Renal cortex interstitium (tissue), 11 donors: ENCODE results near the gene DHX35. TPM values are rescaled to one million over a fixed set of nuclear protein-coding genes. Genes with fewer than 3 reads are reported as not detected.
A peak's percentile ranks its signal among the peaks of the same experiment; 100 is the strongest.

ENCODE experiments used
- DNase-seq, 11 donors: peaks; one replicate each; pipeline ENCODE4 v3.0.0-alpha.2; 2013; ENCODE audit warnings: low read depth in 9 of 11, low spot score in 4 of 11; ENCODE audit errors: extremely low read depth in 1 of 11
- polyA plus RNA-seq, 3 donors: library from polyadenylated mRNA; unstranded; fragments of 120-200 nt; gene quantifications; one replicate each; pipeline ENCODE4 v1.2.1, GENCODE V29; 2013; ENCODE audit not compliant: insufficient read length in 3 of 3

DHX35 gene
- polyA plus RNA-seq, 3 donors: 15.8 to 17.2 (median 16.9) TPM

DNA sequence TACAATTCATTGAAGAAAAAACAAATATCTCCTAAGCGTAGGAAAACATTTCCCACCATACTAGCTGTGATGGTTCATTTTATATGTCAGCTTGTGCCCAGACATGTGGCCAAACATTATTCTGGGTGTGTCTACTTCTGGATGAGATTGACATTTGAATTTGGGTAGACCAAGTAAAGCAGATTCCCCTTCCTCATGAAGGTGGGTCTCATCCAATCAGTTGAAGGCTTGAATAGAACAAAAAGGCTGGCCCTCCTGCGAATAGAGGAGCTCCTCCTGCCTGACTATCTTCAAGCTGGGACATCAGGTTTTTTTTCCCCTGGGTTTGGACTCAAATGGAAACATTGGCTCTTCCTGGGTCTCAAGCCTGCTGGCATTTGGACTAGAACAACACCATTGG, 113.6 kb downstream of the DHX35 start:
- no peak for DNase-seq

DNA sequence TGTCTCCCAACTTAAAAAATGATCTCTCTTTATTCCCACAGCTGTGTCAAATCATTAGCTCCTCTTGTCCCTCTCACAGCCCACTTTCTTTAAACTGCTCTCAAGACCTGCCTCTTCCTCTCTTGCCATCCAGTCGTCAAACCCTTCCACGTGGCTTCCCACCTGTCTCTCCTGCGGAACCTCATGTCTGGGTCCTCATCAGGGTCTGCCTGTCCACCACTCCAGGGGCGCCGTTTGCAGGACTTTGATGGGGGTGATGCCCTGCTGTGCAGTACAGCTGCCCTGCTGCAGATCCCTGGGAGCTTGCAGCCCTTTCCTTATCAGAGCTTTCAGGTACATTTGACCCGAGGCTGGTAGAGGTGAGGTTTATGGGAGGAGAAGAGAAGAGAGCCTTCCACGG, 114.8 kb downstream of the DHX35 start:
- no peak for DNase-seq

GRCh38 chr20:39080326-39080725, 118.2 kb downstream of the DHX35 start:
- DNase-seq: no peak

- peak; percentile 33 to 79 (median 61) for DNase-seq
Observed at GRCh38 chr20:39081255-39081654, 119.1 kb downstream of the DHX35 start.

DNA sequence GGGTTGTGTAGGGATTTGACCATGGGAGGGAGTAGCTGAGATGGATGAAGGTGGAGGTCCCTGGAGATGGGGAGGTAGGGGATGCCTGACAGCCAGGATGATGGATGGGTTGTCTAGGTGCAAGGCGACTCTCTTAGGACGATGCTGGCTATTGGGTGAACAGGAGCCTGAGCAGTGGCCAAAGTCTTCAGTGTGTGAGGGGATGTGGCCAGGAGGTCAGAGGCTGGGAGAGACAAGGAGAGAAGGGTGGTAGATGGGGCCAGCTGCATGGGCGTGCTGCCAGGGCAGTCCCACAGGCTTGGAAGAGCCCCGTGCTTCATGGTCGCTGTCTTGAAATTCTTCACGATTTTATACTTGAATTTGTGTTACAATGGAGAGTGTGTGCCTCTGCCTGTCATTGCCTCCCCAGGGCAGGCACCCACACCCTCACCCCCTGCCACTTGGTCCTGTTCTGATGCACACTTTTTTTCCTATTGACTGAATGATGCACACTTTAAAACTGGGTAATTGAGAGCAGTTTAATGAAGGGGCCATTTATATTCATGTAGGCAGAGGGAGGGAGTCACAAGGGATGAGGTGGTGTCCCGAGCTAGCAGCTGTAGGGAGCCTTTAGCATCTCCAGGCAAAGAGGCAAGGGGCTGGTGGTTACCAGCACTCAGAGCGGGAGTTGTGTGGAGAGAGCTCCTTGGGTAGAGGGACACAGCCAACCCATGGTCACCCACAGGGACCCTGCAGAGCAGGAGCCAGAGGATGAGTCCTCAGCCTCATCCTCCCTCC, 120.7 kb downstream of the DHX35 start:
- no peak for DNase-seq

DNA sequence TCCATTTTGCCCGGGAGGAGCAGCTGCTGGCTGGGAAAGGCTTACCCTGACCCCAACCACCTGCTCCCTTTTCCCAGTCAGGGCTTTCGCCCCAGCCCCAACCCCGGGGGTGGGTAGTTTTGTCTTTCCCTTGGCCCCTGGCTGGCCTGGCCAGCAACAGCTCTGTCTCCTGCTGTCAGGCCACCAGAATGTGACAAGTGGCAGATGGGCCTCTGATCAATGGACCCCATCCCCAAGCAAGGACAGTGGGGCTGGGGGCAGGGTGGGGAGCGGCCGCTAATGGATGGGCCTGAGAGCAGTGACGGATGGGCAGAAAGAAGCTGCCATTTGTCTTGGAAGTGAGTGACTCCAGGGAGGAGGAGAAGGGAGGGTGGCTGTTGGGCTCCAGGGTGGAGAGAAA, 121.6 kb downstream of the DHX35 start:
- no peak for DNase-seq

DNA sequence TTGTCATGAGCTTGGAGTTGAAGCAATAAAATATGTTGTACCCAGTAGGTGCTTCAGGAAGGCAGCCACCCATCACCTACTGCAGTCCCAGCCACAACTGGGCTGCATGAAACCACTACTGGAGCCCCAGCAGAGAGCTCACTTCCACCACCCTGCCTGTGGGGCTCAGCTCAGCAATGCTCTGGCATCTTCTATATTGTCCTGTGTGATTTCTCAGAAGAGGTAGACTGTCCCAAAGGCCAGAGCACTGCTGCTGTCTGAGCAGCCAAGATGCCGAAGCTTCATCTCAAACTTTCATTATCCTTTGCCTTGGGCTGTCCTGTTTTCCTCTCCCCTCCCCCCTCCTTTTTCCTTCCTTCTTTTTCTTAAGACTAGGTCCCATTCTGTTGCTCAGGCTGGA, 126.9 kb downstream of the DHX35 start:
- DNase-seq: no peak

Other genes starting within 250 kb of the DHX35 start
- gene SLC32A1, start 237.9 kb upstream of the DHX35 start, polyA plus RNA-seq: 1 to 10 TPM; 1.4 to 3.0 (median 2.2) TPM
- 10 to 100 TPM in 1 of 3 donors, 1 to 10 TPM in 2; 9.1 to 10.2 (median 9.5) TPM for gene ACTR5, start 213.9 kb upstream of the DHX35 start, polyA plus RNA-seq
- gene PPP1R16B, start 156.6 kb upstream of the DHX35 start, polyA plus RNA-seq: 1 to 10 TPM; 7.4 to 8.1 (median 7.5) TPM
- gene FAM83D, start 35.9 kb upstream of the DHX35 start, polyA plus RNA-seq: 10 to 100 TPM; 12.0 to 17.9 (median 17.5) TPM